ENCODE results near the gene LY6G6D.

Gene LY6G6D

DNA sequence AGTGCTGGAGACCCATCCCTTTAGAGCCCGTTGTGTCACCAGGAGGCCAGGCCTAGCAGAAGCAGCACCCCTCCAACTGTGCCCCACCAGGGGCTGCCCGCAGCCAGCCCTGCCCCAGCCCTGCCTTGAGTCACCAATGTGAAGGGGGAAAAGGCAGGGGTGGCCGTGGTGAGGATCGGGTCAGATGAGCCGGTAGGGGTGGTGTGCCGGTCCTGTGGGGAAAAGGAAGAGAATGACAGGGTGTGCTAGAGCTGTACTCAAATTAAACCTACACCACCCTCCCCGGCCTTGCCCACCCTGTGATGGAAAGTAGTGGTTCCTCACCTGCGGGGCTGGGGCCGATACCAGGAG is 50.4 kb downstream of the LY6G6D start:
- no peak for FAIRE-seq
- no peak for TF ChIP-seq PAX5 (IDR thresholded peaks at IDR 0.05; ENCODE audit: insufficient read depth, low read length, severe bottlenecking)
- TF ChIP-seq SPI1 (IDR thresholded peaks at IDR 0.05; ENCODE audit: low read depth, low read length): no peak
- TF ChIP-seq POU2F2 (IDR thresholded peaks at IDR 0.05; ENCODE audit: low read depth, low read length): no peak
- no peak for TF ChIP-seq POLR2AphosphoS5 (IDR thresholded peaks at IDR 0.05; ENCODE audit: low read depth, low read length)
- no peak for TF ChIP-seq TAF1 (IDR thresholded peaks at IDR 0.05; ENCODE audit: low read depth, low read length)
- no peak for TF ChIP-seq POLR2A (IDR thresholded peaks at IDR 0.05; ENCODE audit: low read depth, low read length)
- no peak for DNase-seq (ENCODE audit: insufficient read length, low spot score)

DNA sequence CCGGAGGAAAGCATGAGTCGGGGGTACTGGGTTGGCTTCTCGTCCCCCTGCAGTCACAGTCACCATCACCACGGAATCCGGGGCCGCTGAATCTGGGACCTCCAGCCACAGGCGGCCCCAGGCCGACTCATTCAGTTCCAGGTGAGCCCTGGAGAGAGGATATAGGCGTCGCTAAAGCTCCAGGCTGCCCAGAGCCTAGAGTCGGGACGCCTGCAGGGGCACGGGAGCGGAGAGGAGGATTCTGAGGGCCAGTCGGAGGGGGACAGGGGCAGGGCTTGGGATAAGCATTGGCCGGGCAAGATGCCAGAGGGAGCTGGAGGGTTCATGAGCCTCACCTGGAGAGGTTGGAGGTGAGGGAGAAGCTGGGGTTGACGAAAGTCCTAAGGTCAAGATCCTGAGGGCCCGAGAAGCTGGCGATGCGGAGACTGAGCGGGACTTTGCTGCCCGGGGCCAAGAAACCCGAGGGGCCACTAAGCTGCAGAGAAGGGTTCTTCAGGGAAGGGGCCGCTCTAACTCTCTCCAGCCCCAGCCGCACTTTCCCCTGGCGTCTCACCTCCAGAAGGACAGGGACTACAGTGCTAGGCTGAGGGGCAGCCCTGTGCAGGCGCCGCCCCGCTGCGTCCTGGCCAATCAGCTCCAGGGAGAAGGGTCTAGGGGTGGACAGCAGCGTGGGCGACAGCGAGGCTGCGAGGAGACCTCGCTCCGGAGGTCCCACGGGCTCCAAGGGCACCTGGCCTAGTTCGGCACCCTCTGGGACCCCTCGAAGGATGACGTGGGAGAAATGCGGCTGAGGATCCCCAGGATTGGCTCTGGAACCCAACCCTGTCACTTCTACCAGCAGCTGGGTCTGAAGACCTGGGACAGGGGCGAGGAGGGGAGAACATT is 51.0 kb downstream of the LY6G6D start:
- TF ChIP-seq TAF1 (IDR thresholded peaks at IDR 0.05; ENCODE audit: low read depth, low read length) (no peak), POLR2A (IDR thresholded peaks at IDR 0.05; ENCODE audit: low read depth, low read length) (no peak), POU2F2 (IDR thresholded peaks at IDR 0.05; ENCODE audit: low read depth, low read length) (no peak), PAX5 (IDR thresholded peaks at IDR 0.05; ENCODE audit: insufficient read depth, low read length, severe bottlenecking) (no peak), POLR2AphosphoS5 (IDR thresholded peaks at IDR 0.05; ENCODE audit: low read depth, low read length) (no peak), SPI1 (IDR thresholded peaks at IDR 0.05; ENCODE audit: low read depth, low read length) (no peak)
- peak; percentile 41 for FAIRE-seq
- DNase-seq (ENCODE audit: insufficient read length, low spot score): no peak

DNA sequence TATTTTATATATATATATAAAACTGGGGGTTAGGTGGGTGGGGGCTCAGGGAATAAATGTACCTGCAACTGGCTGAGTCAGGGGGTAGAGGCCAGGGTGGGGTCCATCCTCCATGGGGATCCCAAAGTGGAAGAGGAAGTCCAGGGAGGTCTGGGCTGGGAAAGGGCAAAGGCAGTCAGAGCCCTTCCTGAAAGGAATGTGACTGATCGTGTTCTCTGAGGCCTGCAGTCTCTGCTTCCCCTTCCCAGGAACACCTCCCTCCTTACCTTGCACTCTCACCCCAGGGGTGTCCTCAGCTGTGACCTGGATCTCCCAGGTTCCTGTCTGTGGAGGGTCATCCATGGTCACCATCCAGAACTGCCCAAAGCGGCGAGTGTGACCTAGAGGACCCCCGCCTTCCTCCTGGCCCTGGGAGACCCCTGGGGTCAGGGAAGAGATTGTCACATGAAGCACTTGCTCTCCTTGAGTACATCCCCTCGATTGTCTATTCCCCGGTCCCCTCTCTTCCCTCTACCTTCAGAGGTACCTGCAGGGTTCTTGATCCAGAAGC is 52.0 kb downstream of the LY6G6D start:
- FAIRE-seq (no peak), DNase-seq (ENCODE audit: insufficient read length, low spot score) (no peak)
- TF ChIP-seq POLR2AphosphoS5 (IDR thresholded peaks at IDR 0.05; ENCODE audit: low read depth, low read length) (no peak), TAF1 (IDR thresholded peaks at IDR 0.05; ENCODE audit: low read depth, low read length) (no peak), POLR2A (IDR thresholded peaks at IDR 0.05; ENCODE audit: low read depth, low read length) (no peak), PAX5 (IDR thresholded peaks at IDR 0.05; ENCODE audit: insufficient read depth, low read length, severe bottlenecking) (no peak), POU2F2 (IDR thresholded peaks at IDR 0.05; ENCODE audit: low read depth, low read length) (no peak), SPI1 (IDR thresholded peaks at IDR 0.05; ENCODE audit: low read depth, low read length) (no peak)
